ENCODE results near the gene SERPINA9.
"Not testable (repeated sequence)": the region's sequence is repeated elsewhere in the genome, so short reads cannot be mapped to it uniquely, and the experiment has no call there.

Gene SERPINA9

GRCh38 chr14:94421316-94421715, 54.7 kb downstream of the SERPINA9 start:
- DNase-seq, result no peak

- not testable (repeated sequence) for DNase-seq
These were observed 58.3 kb downstream of the SERPINA9 start for GRCh38 chr14:94417497-94418205.

All from CD4-positive, alpha-beta T cell treated with Interleukin-12 subunit alpha and Interleukin-12 subunit beta, for 1 hour (primary cell).